Activated CD4-positive, CD25-positive, alpha-beta regulatory T cell treated with anti-CD3 and anti-CD28 coated beads, Interleukin-2, amount 50 U/mL, for 24 hours (primary cell): ENCODE data around the gene ATP6V0C.
A peak's percentile ranks its signal among the peaks of the same experiment; 100 is the strongest.

Source experiments
- ATAC-seq, 2 donors: fragments of 150-1000 bp; cut with Tn5 transposase; one replicate each; pipeline ENCODE4 v1.10.0; 2021; ENCODE audit warnings: mild to moderate bottlenecking in 1 of 2, moderate library complexity in 1 of 2

The ATP6V0C gene

DNA sequence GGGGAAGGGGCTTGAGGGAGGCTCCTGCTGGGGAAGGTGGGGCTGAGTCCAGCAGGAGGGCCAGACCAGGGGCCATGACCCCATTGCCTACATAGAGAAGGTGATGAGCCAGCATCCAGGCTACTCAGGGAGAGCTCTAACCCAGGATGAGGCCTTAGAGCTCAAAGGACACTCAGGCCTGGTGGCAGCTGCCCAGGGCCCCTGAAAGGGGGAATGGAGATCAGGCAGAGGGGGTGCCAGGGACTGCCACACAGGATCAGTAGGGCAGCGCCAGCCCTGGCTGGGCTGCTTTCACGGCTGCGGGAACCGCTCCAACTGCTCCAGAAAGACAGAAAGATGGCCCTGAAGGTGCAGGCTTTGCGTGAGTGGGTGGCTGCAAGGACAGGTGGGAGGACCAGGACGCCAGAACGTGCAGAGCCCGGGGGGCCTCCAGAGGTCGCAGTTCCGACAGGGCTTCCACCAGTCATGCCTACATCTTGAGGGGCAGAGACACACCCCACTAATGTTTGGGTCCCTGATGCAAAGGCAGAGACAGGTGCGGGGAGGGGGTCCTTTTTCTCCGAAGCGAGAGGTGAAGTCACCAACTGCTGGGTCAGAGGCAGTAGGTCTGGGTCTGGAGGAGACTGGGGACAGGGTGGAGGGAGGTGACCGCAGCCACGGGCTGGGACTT lies 882 bp upstream of the ATP6V0C start:
- no peak for ATAC-seq

DNA sequence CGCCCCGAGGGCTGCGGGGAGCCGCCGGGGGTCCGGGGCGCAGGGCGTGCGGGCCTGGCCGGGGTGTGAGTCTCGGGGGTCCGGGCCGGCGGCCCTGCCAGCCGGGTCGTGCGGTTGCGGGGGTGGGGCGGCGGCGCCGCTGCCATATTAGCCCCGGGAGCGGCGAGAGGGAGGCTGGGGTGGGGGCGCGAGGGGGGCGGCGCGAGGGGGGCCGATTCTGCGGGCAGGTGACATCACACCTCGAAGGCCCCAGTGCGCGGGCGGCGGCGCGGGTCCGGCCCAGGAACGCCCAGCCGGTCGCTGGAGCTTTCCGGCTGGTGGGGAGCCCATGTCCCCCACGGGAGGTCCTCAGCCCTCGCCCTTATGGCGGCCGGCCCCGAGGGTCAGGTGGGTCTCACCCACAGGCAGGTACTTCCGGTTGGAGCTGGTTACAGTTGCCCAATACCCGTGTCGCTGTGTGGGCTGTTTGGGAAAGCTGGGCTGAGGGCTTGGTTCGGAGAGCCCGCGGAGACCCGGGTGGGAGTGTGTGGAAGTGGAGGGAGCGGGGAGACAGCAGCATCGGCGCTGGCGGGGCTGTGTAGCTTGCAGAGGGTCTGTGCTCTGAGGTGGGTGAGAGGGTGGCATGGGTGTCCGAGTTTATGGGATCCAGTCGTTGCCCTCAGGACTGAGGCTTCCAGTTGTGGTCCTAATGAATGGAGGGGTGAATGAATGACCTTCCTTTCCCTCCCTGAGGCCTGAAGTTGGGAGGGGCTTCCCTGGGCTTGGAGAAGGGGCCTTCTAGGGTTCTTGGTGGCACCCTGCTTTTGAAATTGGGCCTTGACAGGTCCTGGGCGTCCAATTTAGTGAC lies 804 bp downstream of the ATP6V0C start:
- ATAC-seq: no peak

DNA sequence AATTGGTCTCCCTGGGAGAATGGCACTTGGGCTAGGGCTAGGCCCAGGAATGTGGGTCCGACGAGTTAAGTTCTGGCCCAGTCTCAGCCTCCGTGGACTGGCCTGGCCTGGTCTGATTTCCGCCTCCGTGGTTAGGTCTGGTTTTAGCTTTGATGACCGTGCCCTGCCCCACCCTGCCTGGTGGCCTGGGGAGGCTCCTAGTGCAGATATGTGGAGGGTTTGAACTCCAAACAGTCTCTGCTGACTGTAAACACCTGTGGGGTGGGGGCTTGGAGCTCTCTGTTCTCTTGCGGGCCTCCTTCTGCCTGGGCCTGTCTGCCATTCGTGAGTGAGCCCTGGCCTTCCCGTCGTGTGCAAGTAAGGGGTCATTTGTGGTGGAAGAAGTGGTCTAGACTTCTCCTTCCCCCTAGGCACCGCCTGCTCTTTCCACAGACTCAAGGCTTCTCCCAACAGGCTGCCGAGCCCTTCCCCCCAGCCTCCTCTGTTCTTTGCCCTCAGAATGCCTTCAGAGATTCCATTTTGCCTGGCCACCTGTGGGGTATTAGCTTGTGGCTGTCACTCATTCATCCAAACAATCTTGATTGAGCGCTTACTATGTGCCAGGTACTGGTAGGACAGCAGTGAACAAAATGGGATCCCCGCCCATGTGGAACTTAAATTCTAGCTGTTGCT lies 1.6 kb downstream of the ATP6V0C start:
- ATAC-seq: no peak

DNA sequence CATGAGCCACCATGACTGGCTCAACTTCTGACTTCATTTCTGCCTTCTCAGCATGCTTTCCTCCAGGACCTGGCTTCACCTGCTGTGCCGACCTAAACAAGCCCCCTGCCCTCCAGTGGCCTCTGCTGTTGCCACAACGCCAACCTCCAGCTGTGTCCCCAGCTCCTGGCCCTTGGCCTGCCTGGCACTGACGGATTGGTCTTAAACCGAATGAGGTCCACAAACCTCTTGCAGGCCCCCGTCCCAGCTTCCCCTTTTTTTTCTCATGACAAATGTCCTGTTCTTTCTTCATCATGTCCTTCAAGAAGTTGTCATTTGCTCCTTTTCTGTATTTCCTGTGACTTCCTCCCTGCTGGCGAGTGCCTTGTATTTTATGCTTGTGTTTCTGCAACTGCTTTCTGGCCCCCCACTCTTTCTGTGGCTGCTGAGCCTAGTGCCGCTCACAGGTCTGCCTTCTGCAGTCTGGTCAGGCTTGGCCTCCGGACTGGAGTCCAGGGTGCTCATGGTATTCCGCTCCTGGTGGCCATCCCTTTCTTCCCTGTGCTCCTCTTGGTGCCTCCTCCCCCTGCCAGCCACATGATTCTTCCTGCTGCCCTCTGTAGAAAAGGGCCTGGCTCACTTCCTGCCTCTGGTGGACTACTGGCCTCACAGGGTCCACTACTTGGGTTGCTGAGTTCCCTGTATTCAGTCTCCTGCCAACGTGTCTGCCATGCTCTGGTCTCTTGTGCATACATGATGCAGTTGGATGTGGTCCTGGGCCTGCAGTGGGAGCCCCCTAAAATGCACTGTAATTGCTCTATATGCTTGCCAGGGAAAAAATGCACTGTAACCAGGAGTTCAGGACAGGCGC lies 2.9 kb downstream of the ATP6V0C start:
- no peak for ATAC-seq

DNA sequence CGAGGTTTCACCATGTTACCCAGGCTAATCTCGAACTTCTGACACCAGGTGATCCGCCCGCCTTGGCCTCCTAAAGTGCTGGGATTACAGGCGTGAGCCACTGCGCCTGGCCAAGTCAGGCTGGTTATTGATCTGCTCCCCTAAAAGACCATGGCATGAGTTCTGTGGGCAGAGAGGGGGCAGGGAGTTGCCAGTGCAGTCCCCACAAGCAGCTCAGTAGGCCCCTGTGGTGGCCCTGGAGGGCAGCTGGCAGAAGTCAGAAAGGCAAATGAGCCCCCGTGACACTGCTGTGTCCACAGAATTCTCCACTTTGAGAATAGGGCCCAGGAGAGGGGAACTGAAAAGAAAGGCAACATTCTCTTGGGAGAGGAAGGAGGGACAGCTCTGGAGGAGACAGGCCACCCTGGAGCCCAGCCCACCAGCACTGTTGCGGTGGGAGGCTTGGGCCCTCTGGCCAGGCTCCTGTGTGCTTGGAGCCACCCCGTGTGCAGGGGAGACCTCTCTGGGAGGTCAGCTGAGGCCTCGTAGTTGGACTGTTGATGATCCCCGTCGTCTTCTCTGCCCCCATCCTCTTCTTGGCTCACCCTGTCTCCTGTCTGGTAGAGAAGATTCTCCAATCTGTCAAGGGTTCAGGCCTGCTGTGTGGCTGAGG lies 4.3 kb downstream of the ATP6V0C start:
- ATAC-seq: no peak

DNA sequence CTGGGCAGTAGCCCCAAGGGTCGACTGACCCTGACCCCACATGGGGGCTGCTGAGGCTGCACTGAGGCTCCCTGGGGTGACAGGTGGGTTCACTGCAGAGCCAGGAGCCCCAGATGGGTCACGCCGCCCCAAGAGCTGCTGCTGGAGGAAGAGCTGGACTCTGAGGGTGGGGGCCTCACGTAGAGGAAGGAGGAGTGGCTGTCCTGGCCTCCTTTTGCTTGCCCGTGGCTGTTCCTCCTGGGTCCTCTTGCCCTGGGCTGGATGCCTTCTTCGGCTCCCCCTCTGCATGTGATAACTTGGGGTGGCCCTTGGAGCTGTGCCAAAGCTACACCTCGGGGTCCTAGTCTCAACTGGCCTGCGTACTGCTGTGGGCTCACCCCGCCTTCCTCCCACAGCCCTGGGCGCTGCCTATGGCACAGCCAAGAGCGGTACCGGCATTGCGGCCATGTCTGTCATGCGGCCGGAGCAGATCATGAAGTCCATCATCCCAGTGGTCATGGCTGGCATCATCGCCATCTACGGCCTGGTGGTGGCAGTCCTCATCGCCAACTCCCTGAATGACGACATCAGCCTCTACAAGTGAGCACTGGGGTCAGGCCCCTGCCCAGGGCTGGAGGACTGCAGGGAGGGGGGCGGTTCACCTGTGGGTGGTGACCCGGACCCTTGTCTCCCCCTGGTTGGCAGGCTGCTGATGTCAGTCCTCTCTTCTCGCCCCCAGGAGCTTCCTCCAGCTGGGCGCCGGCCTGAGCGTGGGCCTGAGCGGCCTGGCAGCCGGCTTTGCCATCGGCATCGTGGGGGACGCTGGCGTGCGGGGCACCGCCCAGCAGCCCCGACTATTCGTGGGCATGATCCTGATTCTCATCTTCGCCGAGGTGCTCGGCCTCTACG lies 5.3 kb downstream of the ATP6V0C start:
- ATAC-seq: no peak

DNA sequence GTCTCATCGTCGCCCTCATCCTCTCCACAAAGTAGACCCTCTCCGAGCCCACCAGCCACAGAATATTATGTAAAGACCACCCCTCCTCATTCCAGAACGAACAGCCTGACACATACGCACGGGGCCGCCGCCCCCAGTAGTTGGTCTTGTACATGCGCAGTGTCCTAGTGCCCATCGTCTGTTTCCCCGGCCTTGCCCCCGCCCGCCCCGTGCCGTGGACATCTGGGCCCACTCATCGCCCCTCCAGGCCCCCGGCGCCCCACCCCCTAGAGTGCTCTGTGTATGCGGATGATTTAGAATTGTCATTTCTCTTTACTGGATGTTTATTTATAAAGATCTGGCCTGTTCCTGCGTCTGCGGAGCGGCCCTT lies 5.9 kb downstream of the ATP6V0C start:
- no peak for ATAC-seq

DNA sequence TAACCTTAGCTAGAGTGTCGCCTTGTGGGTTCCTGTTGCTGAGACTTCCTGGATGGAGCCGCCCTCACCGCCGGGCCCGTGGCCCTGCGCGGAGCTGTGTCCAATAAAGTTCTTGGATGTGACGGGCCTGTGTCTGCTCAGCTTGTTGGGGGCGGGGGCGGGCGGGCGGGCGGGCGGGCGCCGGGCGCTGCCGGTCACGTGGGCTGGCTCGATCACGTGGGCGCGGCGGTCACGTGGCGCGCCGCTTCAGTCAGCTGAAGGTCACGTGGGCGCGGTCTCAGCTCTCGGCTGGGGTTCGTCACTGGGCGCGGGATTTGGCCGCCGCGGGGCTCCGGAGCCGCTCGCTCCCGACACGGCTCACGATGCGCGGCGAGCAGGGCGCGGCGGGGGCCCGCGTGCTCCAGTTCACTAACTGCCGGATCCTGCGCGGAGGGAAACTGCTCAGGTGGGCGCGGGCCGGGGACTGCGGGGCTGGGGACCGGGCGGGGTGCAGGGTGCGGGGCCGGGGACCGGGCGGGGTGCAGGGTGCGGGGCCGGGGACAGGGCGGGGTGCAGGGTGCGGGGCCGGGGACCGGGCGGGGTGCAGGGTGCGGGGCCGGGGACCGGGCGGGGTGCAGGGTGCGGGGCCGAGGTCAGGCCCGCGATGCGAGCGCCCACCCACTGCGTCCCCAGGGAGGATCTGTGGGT lies 6.5 kb downstream of the ATP6V0C start, which contains the start of gene AMDHD2:
AMDHD2 (plus strand) TSS at position 275 of the 687 bp plus-strand sequence; CDS start at position 363, 88 bp downstream.
- peak; percentile 73 to 79 for ATAC-seq

DNA sequence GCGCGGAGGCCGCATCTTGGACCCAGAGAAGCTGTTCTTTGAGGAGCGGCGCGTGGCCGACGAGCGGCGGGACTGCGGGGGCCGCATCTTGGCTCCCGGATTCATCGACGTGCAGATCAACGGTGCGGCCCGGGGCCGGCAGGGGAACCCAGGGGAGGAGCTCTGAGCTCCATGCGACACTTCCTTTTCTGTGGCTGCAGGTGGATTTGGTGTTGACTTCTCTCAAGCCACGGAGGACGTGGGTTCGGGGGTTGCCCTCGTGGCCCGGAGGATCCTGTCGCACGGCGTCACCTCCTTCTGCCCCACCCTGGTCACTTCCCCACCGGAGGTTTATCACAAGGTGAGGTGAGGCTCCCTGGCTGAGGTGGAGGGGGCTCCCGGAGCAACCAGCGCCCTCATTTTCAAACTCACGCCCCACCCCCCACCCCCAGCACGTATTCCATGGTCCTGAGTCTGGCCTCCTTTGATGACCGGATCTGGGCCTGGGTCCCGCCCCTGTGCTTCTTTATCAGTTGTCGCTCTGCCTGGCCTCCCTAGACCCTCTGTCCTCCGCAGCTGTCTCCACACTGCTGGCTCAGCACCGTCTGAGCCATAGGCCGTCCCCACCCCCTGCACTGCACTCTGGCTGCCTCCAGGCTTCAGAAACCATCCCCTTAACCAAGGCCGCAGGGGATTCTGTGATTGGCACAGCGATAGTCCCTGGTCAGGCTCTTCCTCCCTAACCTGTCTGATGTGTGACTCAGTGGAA lies 7.2 kb downstream of the ATP6V0C start:
- peak; percentile 53 to 54 for ATAC-seq

DNA sequence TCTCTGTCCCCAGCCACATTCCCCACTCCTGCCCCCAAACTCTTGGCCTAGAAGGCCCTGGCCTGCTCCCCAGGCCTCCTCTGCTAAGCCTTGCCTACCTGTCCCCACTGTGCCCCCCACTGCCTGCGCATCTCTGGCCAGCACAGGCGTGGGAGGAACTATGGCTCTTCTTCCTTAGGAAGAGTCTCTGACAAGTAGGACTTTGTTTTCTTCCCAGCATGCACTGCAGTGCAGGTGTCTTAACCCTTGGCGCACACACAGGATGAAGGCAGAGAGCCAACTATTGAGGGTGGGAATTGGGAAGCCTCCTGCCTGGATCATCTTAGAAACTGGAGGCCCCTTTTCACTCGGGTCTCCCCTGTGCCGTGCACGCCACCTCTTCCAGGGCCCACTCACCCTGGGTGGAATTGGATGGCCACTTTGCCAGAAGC lies 10.1 kb downstream of the ATP6V0C start:
- ATAC-seq: no peak

DNA sequence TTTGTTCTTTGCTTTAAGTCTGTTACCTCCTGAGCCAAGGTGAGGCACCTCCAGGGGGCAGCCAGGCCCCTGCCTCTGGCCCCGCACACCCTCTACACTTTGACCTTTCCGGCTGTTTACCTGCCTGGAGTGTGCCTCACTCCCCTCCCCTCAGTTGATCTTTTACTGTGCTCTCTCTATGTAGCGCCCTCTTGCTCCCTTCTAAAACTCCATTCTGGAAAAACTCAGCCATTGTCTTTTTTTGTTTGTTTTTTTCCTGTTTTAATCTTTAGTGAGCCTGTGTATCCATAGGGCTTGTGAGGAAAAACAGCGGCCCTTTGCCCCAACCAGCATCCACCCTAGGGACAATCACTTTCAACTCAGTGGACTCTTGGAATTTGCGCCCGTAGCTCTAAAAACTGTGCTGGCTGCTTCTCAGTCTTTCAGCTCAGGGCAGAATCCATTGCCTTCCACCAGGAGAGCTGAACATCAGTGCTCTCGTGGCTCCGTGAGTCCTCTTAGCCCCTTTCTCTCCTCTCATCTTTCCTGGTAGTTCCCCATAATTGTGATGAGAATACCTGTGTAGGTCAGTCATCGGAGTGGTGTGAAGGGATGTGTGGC lies 10.7 kb downstream of the ATP6V0C start:
- ATAC-seq: no peak

DNA sequence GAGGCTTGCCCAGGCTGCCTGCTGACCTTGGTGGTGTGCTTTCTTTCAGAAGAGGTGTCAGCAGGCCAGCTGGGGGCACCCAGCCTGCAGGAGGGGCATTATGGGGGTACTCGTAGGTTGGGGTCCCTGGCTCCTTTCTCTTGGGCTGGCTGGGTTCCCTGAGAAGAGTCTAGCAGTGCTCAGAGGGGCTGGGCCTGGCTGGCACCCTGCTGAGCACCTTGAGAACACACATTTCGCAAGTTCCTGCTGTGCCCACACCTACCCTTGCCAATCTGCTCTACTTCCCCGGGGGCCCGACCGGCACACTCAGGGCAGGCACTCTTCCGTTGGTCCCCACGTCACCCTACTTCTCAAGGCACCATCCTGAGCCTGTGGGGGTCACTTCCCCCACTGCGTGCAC lies 12.4 kb downstream of the ATP6V0C start:
- ATAC-seq: no peak

DNA sequence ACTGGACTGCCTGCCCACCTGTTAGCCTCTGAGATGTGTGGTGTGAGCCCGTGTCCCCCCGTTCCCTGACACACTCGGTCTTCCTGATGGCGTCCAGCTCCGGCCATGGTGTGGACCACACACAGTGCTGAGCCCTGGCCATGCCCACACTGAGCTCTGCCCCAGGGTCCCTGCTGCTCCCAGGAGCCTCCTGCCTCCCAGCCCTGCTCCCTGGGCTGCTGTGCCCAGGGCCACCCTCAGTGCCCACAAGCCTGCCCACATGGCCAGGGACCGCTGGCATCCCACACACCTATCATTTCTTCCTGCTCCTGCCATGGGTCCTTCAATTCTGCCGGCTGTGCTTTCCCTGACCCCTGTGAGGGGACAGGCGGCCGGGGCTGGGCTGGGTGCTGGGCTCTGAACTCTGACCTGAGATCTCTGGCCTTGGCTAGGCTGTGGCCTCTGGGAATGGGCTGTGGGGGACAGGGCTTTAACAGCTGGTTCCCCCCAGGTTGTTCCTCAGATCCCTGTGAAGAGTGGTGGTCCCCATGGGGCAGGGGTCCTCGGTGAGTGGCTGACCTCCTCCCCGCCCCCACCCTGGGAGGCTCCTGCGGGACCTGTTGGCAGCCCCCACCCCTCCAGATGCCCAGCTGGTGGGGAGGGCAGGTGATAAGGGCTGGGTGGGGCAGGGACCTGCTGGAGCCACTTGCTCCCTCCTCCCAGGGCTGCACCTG lies 13.5 kb downstream of the ATP6V0C start:
- ATAC-seq: no peak

DNA sequence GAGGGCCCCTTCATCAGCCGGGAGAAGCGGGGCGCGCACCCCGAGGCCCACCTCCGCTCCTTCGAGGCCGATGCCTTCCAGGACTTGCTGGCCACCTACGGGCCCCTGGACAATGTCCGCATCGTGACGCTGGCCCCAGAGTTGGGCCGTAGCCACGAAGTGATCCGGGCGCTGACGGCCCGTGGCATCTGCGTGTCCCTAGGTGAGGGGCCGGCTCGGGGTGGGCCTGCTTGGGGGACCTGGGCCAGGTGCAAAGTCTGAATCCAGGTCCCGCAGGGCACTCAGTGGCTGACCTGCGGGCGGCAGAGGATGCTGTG lies 14.0 kb downstream of the ATP6V0C start:
- ATAC-seq: no peak

DNA sequence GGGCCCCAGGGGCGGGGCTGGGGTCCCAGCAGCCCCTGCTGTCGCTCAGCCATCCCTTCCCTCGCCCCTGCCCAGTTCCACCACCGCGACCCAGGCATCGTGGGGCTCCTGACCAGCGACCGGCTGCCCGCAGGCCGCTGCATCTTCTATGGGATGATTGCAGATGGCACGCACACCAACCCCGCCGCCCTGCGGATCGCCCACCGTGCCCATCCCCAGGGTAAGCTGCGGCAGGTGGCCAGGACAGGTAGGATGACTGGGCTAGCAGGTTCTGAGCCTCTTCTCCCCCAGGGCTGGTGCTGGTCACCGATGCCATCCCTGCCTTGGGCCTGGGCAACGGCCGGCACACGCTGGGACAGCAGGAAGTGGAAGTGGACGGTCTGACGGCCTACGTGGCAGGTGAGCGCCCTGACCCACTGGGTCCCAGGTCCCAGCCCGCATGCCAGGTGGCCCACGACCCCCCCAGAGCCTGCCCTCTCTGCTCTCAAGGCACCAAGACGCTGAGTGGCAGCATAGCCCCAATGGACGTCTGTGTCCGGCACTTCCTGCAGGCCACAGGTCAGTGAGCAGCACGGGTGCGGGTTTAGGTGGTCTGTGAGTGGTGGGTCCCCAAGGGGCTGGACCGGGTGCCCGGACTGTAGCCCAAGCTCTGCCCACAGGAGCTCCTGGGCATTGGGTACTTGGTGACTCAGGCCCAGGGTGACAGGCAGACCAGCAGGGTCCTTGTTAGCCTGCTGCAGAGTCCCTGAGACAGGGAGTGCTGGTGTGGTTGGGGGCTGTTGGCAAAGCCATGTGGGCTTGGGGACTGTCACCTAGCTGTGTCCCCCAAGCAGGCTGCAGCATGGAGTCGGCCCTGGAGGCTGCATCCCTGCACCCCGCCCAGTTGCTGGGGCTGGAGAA lies 14.7 kb downstream of the ATP6V0C start:
- ATAC-seq: no peak

DNA sequence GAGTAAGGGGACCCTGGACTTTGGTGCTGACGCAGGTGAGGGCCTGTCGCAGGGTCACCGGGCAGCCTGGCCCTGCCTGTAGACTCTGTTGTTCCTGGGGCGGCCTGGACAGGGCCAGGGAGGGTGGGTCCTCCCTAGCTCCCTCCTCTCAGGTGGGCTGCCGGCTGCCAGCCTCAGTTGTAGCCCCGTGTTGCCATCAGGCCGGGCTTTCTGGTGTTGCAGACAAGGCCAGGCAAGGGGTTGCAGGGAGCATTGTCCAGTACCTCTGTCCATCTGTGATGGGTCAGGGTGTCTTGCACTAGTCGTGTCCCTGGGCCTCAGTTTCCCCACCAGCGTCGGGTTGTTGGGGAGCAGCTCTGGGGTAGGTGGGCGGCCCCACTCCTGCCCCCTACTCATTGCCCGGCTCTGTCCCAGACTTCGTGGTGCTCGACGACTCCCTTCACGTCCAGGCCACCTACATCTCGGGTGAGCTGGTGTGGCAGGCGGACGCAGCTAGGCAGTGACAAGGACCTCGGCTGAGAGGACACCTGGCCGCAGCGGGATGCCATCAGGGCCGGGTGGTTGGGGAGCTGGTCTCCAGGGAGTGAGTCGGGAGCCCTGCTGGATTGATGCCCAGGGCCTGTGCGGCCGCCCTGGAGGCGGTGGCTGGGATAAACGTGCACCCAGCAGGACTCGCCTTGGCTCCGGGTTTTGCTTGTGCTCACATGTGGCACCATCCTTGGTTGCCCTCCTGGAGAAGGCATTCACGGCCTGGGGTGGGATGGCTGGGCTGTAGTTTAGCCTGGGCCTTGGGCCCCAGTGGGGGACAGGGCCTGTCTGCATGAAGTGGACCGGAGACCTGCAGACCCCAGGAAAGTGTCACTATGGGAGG lies 15.5 kb downstream of the ATP6V0C start:
- ATAC-seq: no peak
